ENCODE data around the gene DPH3.

Gene DPH3

DNA sequence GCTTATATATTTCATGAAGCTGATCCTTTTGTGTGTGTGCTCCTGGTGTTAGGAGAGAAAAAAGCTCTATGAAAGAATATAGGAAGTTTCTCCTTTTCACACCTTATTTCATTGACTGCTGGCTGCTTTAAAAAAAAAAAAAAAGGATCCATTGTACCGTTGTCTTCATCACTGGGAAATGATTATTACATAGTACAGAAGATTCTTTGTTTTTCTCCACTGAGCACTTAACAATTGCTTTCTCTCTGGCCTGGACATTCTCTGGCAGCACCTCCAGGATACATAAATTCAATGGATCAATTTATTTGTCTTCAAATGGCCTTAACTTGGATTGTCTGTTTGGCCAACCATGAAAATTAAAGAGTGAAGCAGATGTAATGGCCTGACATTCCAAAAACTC, 37.2 kb downstream of the DPH3 start:
- DNase-seq = no peak

DNA sequence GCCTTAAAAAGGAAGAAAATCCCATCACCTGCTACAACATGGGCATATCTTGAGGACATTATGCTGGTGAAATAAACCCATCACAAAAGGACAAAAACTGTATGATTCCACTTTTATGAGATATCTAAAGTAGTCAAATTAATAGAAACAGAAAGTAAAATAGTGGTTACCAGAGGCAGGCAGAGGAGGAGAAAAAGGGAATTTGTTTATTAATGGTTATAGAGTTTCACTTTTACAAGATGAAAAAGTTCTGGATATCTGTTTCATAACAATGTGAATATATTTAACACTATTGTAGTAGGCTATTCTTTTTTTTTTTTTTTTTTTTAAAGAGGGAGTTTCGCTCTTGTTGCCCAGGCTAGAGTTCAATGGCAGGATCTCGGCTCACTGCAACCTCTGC, 40.4 kb downstream of the DPH3 start:
- DNase-seq = no peak

DNA sequence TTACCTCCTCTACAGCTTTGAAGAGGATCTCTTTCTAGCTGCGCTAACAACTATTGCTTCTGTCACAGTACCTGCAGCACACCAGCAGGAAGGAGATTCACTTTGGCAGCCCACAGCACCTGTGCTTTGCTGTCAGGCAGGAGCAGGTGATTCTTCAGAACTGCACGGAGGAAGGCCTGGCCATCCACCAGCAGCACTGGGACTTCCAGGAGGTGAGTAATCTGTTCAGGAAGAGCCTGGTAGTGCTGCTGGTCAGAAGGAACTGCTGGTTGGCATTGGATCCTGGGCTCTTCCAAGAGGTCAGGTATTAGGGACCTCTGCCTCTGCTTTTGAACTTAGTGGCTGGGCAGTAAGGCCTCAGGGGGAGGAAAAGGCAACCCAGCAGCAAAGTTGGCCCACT, 42.2 kb downstream of the DPH3 start:
- no peak for DNase-seq

GRCh38 chr3:16221990-16222389, 42.8 kb downstream of the DPH3 start:
- DNase-seq = no peak

DNA sequence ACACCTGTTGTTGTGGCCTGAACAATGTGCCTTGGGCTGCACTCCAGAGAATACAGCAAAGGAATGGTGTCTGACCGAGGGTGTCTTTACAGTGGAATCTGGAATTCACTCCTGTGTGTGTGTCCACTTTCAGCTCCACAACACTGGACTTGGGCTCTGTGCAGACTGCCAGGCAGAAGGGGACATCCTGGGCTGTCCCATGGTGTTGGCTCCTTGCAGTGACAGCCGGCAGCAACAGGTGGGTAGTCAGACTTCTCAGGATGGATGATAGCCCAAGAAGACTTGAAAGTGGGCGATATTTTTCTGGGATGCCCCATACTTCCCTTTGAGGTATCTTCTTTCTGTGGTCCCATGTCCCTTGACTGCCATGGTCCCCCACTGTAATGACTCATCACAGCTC, 45.0 kb downstream of the DPH3 start:
- no peak for DNase-seq

- DNase-seq = no peak
These were observed 48.3 kb downstream of the DPH3 start for GRCh38 chr3:16216373-16216935.

DNA sequence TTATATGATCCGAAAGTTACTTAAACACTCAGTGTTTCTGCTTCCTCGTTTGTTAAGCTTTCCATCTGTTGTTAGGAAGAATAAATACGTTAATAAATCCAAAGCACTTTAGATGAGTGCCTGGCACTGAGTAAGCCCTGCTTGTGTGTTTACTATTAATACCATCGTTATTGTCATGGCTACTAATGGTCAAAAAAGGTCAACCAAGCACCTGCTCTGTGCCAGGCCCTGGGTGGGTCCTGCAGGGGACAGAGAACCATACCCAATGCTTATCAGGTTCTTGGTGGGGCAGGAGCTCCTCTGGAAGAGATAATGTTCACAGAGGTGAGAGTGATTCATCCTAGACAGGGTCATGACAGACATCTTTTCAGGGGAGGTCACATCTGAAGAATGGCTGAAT, 50.4 kb downstream of the DPH3 start:
- no peak for DNase-seq

- no peak for DNase-seq
These were observed 53.4 kb downstream of the DPH3 start for GRCh38 chr3:16211176-16211904.

All from hematopoietic multipotent progenitor cell treated with erythropoietin and hydrocortisone succinate and interleukin-3 and kit ligand, for 8 days (in vitro differentiated cells).